HG03520 (cell line): ENCODE measurements around the gene ERFE.

Source experiments
- ATAC-seq: cut with Tn5 transposase; IDR thresholded peaks from one replicate; pipeline ENCODE4 v1.9.1; 2021; ENCODE audit warnings: mild to moderate bottlenecking, moderate library complexity; ENCODE audit not compliant: unreplicated experiment

Gene ERFE

GRCh38 chr2:238152771-238153688 is 5.7 kb upstream of the ERFE start:
- ATAC-seq, result no peak

GRCh38 chr2:238154570-238154969 is 4.2 kb upstream of the ERFE start:
- ATAC-seq, result no peak

GRCh38 chr2:238155051-238155760 is 3.6 kb upstream of the ERFE start:
- ATAC-seq, result no peak

- ATAC-seq, result no peak
Observed at GRCh38 chr2:238155761-238156694, 2.7 kb upstream of the ERFE start.

GRCh38 chr2:238157506-238158017 is 1.2 kb upstream of the ERFE start:
- ATAC-seq, result no peak

GRCh38 chr2:238158018-238158508 is 707 bp upstream of the ERFE start:
- ATAC-seq, result no peak

- ATAC-seq, result no peak
Observed at GRCh38 chr2:238159071-238159539, 335 bp downstream of the ERFE start.

GRCh38 chr2:238159661-238160205 is 963 bp downstream of the ERFE start:
- no peak for ATAC-seq

GRCh38 chr2:238160206-238161129 is 1.7 kb downstream of the ERFE start:
- ATAC-seq, result no peak

- ATAC-seq, result no peak
Observed at GRCh38 chr2:238161291-238162051, 2.7 kb downstream of the ERFE start.

- ATAC-seq, result no peak
Observed at GRCh38 chr2:238162251-238162845, 3.6 kb downstream of the ERFE start.

- ATAC-seq, result no peak
Observed at GRCh38 chr2:238162846-238163441, 4.2 kb downstream of the ERFE start.

- no peak for ATAC-seq
Observed at GRCh38 chr2:238163481-238164198, 4.9 kb downstream of the ERFE start.

GRCh38 chr2:238164906-238165287 is 6.1 kb downstream of the ERFE start:
- ATAC-seq, result no peak

- no peak for ATAC-seq
Observed at GRCh38 chr2:238165288-238165921, 6.6 kb downstream of the ERFE start.
